ENCODE data around the gene EMILIN1. TPM values are rescaled to one million over a fixed set of nuclear protein-coding genes. Genes with fewer than 3 reads are reported as not detected.

Gene EMILIN1
- total RNA-seq, 1 donor: 81.3 TPM

- TF ChIP-seq CTCF (IDR thresholded peaks at IDR 0.05; ENCODE audit: insufficient read depth, low read length): no peak
- H3K4me3 ChIP-seq (ENCODE audit: low read depth, low read length): peak overlapping the region; percentile 94
- no peak for DNase-seq (ENCODE audit: low read depth)
Observed at GRCh38 chr2:27080140-27080469, 1.7 kb downstream of the EMILIN1 start.

GRCh38 chr2:27080603-27080936 is 2.2 kb downstream of the EMILIN1 start:
- H3K4me3 ChIP-seq (ENCODE audit: low read depth, low read length): peak overlapping the region; percentile 94
- no peak for DNase-seq (ENCODE audit: low read depth)
- no peak for TF ChIP-seq CTCF (IDR thresholded peaks at IDR 0.05; ENCODE audit: insufficient read depth, low read length)

GRCh38 chr2:27081984-27082772 is 3.8 kb downstream of the EMILIN1 start:
- H3K4me3 ChIP-seq (ENCODE audit: low read depth, low read length): no peak overlapping the region
- TF ChIP-seq CTCF (IDR thresholded peaks at IDR 0.05; ENCODE audit: insufficient read depth, low read length): no peak
- no peak for DNase-seq (ENCODE audit: low read depth)

GRCh38 chr2:27082773-27083409 is 4.5 kb downstream of the EMILIN1 start:
- no peak for TF ChIP-seq CTCF (IDR thresholded peaks at IDR 0.05; ENCODE audit: insufficient read depth, low read length)
- no peak overlapping the region for H3K4me3 ChIP-seq (ENCODE audit: low read depth, low read length)
- DNase-seq (ENCODE audit: low read depth): no peak

- TF ChIP-seq CTCF (IDR thresholded peaks at IDR 0.05; ENCODE audit: insufficient read depth, low read length): no peak
- no peak overlapping the region for H3K4me3 ChIP-seq (ENCODE audit: low read depth, low read length)
- DNase-seq (ENCODE audit: low read depth): no peak
Observed at GRCh38 chr2:27083410-27084296, 5.2 kb downstream of the EMILIN1 start.

GRCh38 chr2:27084297-27085061 is 6.1 kb downstream of the EMILIN1 start:
- TF ChIP-seq CTCF (IDR thresholded peaks at IDR 0.05; ENCODE audit: insufficient read depth, low read length): no peak
- H3K4me3 ChIP-seq (ENCODE audit: low read depth, low read length): no peak overlapping the region
- DNase-seq (ENCODE audit: low read depth): no peak

All from fibroblast of the aortic adventitia (primary cell).